Mucosa of stomach (tissue), 1 donor: ENCODE data around the gene GVQW3.

Source experiments
- H3K27me3 ChIP-seq: one replicate; pipeline ENCODE4 v1.7.0; 2013; ENCODE audit warnings: mild to moderate bottlenecking, low read length; ENCODE audit not compliant: control insufficient read depth, insufficient read depth
- H3K36me3 ChIP-seq: one replicate; pipeline ENCODE4 v1.7.0; 2013; ENCODE audit warnings: low read length; ENCODE audit not compliant: control insufficient read depth, insufficient read depth
- H3K4me1 ChIP-seq: one replicate; pipeline ENCODE4 v1.7.0; 2013; ENCODE audit warnings: mild to moderate bottlenecking, low read length; ENCODE audit not compliant: control insufficient read depth, insufficient read depth
- H3K4me3 ChIP-seq: one replicate; pipeline ENCODE4 v1.7.0; 2013; ENCODE audit warnings: low read length
- H3K9ac ChIP-seq: one replicate; pipeline ENCODE4 v1.7.0; 2013; ENCODE audit warnings: mild to moderate bottlenecking, low read length, moderate library complexity
- H3K9me3 ChIP-seq: one replicate; pipeline ENCODE4 v1.7.0; 2013; ENCODE audit warnings: mild to moderate bottlenecking, low read length, moderate library complexity; ENCODE audit not compliant: control insufficient read depth
- donor health status: Pancreatic carcinoma.

Gene GVQW3

GRCh38 chr11:76456571-76456970, 75.4 kb downstream of the GVQW3 start:
- Histone ChIP-seq H3K36me3 (no peaks in the 10 kb centered on the region), H3K4me3 (no peak overlapping the region), H3K27me3 (no peaks in the 10 kb centered on the region), H3K9ac (no peak overlapping the region), H3K9me3 (no peaks in the 10 kb centered on the region), H3K4me1 (no peaks in the 10 kb centered on the region)
